HG02884 (cell line): ENCODE results near the gene RAD9A.

Experiments used
- ATAC-seq: cut with Tn5 transposase; IDR thresholded peaks from one replicate; pipeline ENCODE4 v1.9.1; 2021; ENCODE audit warnings: mild to moderate bottlenecking, moderate library complexity; ENCODE audit not compliant: unreplicated experiment

RAD9A gene

DNA sequence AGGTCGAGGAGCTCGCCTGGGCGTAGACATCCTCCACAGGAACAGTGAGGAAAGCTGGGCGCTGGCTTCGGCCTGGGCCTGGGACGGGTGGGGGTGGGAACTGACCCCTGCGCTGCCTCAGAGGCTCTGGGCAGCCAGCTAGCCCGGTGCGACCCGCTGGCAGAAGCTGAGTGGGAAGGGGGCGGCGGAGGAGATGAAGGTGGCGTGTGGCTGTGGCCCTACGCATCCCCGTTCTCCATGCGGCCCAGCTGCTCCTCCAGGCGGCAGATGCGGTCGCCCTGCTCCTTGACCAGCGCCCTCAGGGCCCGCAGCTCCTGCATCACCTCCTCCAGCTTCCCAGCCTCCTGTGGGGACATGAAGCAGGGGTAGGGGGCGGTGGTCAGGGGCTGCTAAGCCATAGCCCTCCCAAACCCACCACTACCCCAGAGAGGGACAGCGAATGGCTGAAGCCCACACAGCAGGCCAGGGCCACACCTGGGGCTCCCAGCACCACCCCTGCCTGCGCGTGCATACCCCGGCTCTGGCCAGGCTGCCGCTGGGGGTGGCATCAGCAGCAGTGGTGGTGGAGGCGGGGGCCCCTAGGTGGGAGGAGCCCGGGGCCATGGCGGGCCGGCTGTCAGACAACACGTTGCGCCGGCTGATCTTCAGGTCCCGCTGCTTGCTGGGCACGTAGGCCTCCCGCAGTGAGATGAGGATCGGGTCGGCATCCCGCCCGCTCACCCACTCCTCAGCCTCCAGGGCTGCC is 46.5 kb downstream of the RAD9A start:
- no peak for ATAC-seq

DNA sequence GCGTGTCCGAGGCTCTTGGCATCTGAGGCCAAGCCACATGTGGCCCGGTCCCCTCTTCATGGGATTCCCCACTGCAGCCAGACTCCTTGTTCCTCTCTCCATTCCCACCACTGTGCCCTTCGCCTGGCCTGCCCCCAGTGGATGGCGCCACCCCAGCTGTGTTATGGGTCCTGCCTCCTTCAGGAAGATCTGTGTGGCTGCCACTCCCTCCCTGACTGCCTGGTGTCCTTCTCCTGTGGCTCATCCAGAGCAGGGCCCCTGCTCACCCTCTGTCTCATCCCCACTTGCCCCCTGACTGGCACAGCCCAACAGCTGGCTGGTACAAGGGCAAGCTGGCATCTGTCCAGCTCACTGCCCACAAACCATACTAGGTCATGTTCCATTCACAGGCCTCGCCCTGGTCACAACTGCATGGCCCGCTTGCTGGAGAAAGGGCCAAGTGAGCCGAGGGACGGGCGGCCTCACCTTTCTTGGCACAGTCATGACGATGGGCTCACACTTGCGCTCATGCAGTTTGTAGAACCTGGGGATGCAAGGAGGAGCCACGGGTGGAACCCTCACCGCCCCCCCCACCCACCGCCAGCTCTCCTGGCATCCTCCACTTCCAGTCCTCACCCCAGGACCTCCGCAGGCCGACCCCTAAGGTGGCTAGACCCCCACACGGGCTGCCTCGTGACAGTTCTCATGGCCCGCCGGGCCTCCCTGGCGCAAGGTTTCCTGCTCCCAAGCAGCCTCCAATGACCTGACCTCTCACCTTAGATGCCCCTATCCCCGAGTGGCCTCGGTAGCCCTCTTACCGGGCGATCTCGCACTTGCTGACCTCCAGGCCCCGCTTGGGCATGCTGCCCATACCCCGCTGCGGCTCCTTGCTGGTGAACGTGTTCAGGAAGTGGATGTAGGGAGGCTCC is 47.8 kb downstream of the RAD9A start:
- no peak for ATAC-seq

DNA sequence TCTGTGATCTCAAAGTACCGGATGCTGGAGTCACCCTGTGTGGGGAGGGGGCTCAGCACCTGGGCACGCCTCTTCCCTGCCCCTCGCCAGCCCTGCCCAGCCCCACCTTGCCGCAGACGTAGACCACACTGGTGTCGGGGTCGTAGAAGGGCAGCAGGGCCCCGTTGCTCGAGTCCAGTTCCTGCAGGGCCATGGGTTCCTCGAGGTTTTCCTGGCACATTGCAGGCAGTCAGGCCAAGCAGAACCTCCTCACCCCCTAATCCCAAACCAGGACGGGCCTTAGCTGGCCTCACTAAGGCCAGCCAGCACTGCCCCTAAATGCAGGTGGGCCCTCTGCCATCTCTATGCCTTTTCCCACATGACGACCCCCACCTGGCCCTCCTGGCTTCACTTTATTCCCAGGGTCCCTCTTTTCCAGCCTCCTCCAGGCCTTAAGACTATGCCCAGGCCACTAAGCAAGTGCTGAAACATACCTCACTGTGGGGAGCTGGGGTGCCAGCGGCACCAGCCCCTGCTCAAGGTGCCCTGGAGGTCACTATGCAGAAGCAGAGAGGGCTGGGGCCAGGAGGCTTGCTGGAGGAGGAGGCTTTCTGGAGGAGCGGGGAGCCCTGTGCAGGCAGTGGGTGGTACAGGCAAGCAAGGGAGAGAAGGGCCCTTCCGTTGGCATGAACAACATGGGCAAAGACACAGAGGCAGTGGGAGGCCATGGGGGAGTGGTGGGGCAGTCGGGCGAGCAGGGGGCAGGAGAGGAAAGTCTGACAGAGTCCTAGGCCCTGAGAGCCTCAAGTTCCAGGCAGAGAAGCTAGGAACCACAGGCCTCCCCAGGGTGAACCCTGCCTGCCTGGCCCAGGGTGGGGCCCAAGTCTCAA is 48.7 kb downstream of the RAD9A start:
- ATAC-seq: no peak

DNA sequence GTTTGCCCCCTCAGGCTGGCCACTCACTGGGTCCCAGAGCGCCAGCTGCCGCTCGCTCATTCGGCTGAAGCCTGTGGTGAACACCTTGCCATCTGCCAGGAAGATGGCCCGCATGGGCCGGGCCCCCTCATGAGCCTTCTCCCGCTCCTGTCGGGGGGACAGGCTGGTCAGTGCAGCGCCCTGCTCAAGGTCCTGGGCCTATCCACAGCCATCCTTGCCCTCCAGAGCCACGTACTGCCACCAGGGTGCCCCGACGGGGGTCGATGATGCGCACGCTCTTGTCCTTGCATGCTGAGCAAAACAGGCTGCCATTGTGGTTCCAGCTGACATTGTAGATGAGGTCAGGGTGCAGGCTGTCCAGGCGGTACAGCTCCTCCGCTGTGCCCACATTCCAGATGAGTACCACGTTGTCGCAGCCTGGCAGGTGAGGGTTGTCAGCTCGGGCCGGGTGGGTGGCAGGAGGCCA is 49.3 kb downstream of the RAD9A start:
- ATAC-seq: no peak

DNA sequence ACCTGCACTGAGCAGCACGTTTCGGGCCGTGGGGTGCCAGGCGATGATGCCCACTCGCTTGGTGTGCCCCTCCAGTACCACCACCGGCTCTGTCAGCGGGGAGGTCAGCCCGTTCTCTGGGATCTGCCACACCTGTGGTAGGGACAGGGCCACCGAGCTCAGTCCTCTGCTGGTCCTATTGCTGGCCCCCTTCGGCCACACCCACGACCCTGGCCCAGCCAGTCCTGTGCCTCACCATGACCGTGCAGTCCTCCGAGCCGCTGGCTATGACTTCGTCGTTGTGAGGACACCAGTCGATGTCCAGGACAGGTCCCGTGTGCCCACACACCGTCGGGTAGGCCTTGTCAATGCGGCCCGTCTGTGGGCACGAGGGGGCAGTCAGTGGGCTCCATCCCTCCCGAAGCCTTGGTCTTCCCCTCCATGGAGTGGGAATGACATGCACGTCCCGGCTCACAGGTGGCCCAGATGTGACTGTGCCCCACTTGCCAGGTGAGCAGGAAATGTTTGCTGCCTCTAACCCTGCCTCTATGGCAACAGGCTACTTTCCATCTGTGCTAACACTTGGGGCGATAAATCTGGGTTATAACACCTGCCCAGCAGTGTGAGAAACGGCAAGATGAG is 50.1 kb downstream of the RAD9A start:
- ATAC-seq: no peak

DNA sequence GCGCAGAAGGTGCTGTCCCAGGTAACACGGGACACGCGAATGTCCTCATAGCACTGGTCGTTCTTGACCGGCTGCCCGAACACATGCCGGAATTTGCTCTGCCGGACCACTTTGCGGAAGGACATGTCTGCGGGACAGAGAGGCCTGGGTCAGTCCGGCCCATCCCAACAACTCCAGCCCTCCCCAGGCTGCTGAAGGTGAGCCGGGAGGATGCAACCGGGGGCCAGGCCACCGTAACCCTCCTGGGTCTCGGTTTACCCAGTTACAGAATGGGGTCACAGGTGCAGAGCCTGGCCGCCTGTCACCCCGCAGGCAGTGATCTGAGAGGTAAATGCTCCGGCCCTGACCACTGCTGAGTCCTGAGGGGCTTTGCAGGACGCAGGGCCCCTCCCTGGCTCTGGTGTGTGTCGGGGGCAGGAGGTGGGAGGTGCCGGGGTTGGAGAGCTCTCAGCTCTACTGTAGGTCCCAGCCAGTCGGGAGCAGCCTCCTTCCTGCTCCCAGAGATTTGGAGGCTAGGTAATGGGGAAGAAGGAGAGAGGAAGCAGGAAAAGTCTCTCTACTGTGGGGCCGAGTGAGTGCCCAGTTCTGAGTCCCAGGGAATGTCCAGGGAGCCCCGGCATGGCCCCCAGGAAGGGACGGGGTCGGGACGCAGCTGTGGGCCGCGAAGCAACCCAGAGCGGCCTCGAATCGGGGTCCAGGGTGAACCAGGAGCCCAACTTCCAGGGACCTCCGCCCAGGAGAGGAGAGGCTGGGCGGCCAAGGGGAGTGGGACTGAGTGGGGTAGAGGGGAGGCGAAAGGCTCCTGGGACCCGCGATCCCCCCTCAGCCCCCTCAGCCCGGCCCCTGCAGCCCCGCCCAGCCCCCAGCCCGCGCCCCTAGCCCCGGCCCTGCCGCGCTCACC is 51.0 kb downstream of the RAD9A start:
- no peak for ATAC-seq

DNA sequence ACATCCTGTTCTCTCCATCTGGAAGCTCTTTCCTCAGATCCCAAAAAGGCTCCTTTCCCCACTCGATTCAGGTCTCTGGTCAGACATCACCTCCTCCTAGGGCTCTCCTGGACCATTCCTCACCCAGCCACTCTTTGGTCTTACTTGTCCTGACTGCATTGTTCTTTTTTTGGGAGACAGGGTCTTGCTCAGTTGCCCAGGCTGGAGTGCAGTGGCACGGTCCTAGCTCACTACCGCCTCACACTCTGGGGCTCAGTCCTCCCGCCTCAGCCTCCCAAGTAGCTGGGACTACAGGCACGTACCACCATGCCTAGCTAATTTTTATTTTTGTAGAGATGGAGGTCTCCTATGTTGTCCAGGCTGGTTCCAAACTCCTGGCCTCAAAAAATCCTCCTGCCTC is 53.7 kb downstream of the RAD9A start:
- ATAC-seq: no peak
